NCI-H1105 (cell line): ENCODE measurements around the gene SPATA1.
"Not testable (repeated sequence)": the region's sequence is repeated elsewhere in the genome, so short reads cannot be mapped to it uniquely, and the experiment has no call there.

Experiments used
- DNase-seq: peaks from one replicate; lab custom pipeline; 2025; lab: John Stamatoyannopoulos, UW

The SPATA1 gene

GRCh38 chr1:84506002-84506728 is at the start of gene SPATA1, which contains the start of gene GNG5:
Gene SPATA1 (plus strand): TSS chr1:84506386. CDS start chr1:84516360, 9,974 bp downstream.
Gene GNG5 (minus strand): TSS chr1:84506581. CDS start chr1:84506091, 490 bp downstream.
- DNase-seq, result peak; percentile 96

GRCh38 chr1:84462118-84462517 is 44.1 kb upstream of the SPATA1 start:
- DNase-seq, result no peak

- DNase-seq, result no peak
Measured at GRCh38 chr1:84467298-84467697, 38.9 kb upstream of the SPATA1 start.

GRCh38 chr1:84476225-84476624 is 30.0 kb upstream of the SPATA1 start:
- no peak for DNase-seq

- DNase-seq, result peak; percentile 82
Measured at GRCh38 chr1:84478876-84479868, 27.0 kb upstream of the SPATA1 start, which contains the start of gene RPF1. Gene RPF1 (plus strand): TSS chr1:84479266. CDS start chr1:84479282, 16 bp downstream.

- no peak for DNase-seq
Measured at GRCh38 chr1:84479998-84480397, 26.2 kb upstream of the SPATA1 start.

- no peak for DNase-seq
Measured at GRCh38 chr1:84480650-84481049, 25.5 kb upstream of the SPATA1 start.

GRCh38 chr1:84481317-84481716 is 24.9 kb upstream of the SPATA1 start:
- no peak for DNase-seq

GRCh38 chr1:84488107-84488506 is 18.1 kb upstream of the SPATA1 start:
- DNase-seq, result no peak

GRCh38 chr1:84489766-84490165 is 16.4 kb upstream of the SPATA1 start:
- DNase-seq, result no peak

- DNase-seq, result no peak
Measured at GRCh38 chr1:84492726-84493125, 13.5 kb upstream of the SPATA1 start.

GRCh38 chr1:84493747-84494146 is 12.4 kb upstream of the SPATA1 start:
- DNase-seq, result no peak

GRCh38 chr1:84496498-84496897 is 9.7 kb upstream of the SPATA1 start:
- no peak for DNase-seq

GRCh38 chr1:84497631-84498275 is 8.4 kb upstream of the SPATA1 start:
- no peak for DNase-seq

- DNase-seq, result no peak
Measured at GRCh38 chr1:84502927-84503326, 3.3 kb upstream of the SPATA1 start.

- DNase-seq, result no peak
Measured at GRCh38 chr1:84504580-84505492, 1.4 kb upstream of the SPATA1 start.

- peak; percentile 60 for DNase-seq
Measured at GRCh38 chr1:84505493-84506001, 639 bp upstream of the SPATA1 start.

- no peak for DNase-seq
Measured at GRCh38 chr1:84506729-84507453, 705 bp downstream of the SPATA1 start.

GRCh38 chr1:84507887-84508286 is 1.7 kb downstream of the SPATA1 start:
- not testable (repeated sequence) for DNase-seq

GRCh38 chr1:84508510-84508909 is 2.3 kb downstream of the SPATA1 start:
- DNase-seq, result no peak
